NCI-H187 (cell line): ENCODE measurements around the gene SRP54.
A peak's percentile ranks its signal among the peaks of the same experiment; 100 is the strongest.
"Not testable (repeated sequence)": the region's sequence is repeated elsewhere in the genome, so short reads cannot be mapped to it uniquely, and the experiment has no call there.

Source experiments
- DNase-seq, 2 experiments: peaks; one replicate each; lab custom pipeline; 2025; lab: John Stamatoyannopoulos, UW

SRP54 gene

DNA sequence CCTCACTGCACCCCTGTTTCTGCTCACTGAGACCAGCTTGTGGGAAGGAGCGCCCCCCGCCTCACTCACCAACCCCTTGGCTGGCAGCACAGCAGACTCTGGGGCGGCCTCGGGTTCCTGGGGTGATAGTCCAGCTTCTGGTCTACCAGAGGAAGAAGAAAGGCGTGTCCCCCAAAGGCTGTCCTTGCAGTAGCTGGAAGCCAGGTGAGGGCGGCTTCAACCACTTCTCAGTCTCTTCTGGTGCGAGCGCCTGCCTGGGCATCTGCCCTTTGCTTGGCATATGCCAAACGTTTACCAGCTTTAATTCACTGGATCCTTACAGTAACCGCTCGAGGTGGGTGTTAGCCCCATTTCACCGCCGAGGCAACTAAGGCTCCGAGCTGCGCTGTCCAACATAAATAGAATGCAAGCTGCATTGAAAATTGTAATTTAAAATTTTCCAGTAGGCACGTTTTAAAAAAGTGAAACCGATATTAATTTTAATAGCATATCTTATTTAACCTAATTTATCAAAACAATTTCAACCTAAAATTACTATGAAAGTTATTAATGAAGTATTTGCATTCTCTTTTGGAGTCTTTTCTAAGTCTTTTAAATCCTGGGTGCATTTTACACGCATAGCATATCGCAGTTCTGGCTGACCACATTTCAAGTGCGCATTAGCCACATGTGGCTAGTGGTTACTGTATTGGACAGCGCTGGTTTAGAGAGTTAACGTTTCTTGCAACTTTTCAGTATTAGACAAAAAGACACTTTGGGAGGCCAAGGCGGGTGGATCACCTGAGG, 64.2 kb downstream of the SRP54 start:
- peak in 1 of 2 experiments; percentile 16 for DNase-seq

DNA sequence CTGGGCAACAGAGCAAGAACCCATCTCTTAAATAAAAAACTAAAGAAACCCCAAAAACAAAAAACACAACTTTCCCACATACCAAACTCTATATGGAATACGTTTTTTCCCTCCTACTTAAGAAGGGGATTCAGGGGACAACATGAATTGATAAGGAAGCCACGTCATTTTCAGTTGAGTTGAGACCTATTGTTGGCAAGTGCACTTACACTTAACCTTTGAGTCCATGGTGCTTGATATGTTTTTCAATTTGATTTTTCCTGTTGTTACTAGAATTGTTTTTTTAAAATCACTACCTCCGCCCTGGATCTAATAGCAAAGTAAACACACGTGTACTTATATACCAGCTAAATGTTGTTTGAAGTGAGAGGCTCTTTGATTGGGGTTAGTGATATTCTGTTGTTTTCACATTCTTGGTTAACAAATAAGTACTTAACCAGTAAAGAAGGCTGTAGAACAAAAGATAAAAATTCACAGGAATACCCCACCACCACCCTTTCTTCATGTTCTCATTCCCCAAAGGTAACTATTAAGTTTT, 65.3 kb downstream of the SRP54 start:
- DNase-seq: no peak

DNA sequence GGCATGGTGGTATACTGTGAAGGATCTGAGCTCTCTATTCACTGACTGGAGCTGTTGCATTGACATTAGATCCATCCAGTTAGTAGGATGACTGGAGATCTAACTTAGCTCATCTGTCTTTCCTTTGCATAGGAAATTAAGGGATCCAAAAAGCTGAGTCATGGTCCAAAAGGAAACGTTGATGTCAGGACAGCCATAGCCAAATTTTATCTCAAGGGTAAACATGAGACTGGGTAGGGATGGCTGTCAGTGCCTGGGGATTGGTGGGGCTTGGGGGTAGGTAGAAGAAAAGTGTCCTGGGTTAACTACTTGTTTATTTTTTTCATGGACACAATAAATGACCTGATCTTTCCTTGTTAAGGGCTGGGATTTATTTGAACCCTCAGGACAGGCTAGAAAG, 67.9 kb downstream of the SRP54 start:
- no peak for DNase-seq

DNA sequence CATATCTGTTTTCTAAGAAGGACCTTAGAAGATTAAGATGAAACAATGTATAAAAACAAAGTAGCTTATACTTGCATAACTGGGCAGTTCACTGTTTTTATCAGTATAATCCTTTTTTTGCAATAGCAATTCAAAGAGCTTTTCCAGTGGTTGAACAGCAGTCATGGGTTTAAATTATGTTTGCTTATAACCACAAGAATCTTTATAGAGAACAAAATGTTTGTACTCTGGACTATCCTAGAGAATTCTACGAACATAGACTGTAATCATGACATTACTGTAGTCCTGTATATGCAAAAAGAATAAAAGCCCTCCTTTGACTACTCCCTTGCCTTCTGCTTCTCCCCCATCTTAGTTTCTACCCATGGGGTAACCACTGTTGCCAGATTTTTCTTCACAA, 69.0 kb downstream of the SRP54 start:
- DNase-seq: no peak

DNA sequence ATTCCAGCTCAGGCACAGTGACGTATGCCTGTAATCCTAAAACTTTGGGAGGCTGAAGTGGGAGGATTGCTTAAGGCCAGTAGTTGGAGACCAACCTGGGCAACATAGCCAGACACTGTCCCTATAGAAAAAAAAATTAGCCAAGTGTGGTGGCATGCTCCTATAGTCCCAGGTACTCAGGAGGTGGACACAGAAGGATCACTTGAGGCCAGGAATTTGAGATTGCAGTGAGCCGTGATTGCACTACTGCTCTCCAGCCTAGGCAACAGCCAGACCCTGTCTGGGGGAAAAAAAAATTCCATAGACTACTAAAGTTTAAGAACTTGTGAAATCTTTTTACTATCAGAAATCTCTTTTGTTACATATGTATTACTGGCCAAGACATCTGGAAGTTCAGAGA, 69.8 kb downstream of the SRP54 start:
- no peak for DNase-seq

DNA sequence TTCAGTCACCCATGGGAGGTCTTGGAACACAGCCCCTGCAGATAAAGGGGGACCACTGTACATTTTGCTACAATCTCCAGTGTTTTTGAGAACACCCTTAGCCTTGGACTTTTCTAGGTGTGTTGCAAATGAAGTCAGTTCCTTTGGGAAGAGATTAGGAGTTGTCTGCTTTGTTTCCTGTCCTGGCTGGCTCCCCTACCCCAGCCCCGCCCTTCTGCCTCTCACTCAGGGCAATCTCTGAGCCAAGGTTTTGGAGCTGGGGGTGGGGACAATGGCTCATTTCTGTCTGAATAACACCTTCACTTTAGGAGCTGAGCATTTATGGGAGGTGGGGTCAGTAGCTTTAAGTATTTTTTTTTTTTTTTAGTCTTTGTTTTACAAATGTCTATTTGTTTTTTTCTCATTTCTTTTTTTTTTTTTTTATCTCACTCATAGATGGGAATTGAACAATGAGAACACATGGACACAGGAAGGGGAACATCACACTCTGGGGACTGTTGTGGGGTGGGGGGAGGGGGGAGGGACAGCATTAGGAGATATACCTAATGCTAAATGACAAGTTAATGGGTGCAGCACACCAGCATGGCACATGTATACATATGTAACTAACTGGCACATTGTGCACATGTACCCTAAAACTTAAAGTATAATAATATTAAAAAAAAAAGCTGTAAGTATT, 78.5 kb downstream of the SRP54 start:
- not testable (repeated sequence) for DNase-seq

DNA sequence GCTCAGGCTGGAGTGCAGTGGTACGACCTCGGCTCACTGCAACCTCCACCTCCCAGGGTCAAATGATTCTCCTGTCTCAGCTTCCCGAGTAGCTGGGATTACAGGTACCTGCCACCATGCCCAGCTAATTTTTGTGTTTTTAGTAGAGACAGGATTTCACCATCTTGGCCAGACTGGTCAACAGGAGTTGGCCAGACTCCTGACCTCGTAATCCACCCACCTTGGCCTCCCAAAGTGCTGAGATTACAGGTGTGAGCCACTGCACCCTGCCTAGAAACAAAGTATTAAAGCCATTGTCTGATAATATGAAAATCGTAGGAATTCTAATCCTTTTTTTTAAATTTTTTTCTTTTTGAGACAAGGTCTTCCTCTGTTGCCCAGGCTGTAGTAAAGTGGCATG, 82.9 kb downstream of the SRP54 start:
- not testable (repeated sequence) for DNase-seq

DNA sequence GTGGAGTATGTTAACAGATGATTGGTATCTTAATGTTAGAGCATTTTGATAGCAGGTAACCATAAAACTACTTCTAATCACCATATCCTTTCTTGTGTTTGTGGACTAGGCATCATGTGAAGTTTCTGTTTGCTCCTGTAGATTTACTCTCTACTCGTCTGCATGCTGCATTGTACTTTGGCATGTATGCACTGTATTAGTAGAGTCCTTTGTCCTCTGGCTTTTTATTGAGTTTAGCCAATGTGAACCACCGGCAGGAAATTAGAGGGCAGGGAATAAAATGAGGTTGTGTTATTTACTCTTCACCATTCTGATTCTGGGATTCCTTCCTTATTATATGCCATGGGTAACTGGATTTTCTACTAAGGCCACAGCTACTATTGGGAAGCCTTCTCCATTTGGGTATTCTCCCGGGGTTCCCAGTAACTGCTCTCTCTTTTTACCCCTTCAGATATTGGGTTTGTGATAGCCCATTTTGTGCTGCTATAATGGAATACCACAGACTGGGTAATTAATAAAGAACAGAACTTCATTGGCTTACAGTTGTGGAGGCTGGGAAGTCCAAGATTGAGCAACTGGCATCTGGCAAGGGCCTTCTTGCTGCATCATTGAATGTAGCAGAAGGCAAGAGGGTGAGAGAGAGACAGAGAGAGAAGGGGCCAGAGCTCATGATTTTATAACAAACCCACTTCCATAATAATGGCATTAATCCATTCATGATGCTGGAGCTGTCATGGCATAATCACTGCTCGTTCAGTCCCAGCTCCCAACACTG, 85.6 kb downstream of the SRP54 start:
- DNase-seq: no peak

DNA sequence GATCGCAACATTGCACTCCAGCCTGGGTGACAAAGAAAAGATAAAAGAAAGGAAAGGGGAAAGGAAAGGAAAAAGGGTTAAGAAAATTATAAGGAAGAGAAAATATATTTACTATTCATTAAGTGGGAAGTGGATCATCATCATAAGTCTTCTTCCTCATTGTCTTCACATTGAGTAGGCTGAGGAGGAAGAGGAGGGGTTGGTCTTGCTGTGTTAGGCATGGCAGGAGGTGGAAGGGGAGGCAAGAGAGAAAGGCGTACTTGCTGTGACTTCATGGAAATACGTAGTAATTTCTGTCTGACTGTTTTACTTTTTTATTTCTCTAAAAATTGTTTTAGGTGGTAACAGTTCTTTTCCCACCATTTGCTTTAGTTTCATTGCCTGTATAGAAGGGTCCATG, 89.4 kb downstream of the SRP54 start:
- DNase-seq: no peak

DNA sequence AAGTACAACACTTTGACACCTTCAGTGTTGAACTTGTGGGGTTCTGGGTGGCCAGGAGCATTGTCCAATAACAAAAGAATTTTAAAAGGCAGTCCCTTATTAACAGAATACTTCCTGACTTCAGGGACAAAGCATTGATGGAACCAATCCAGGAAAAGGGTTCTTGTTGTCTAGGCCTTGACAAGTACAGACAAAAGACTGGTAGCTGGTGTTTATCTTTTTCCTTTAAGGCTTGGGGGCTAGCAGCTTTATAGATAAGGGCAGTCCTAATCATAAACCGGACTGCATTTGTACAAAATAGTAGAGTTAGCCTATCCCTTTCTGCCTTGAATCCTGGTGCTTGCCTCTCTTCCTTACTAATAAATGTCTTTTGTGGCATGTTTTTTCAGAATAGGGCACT, 90.7 kb downstream of the SRP54 start:
- DNase-seq: no peak

DNA sequence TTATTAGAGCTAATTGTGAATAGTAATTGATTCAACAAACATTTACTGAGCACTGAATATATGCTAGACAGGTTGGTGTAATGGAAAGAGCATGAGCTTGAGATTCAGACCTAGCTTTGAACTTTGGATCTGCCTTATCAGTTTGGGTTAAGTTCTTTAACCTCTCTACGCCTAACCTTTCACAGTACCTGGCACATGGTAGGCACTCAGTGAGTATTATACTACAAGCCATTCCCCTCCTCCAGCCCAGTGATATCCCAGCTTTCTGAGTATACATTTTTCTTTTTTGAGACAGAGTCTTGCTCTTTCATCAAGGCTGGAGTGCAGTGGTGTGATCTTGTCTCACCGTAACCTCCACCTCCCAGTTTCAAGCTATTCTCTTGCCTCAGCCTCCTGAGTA, 95.3 kb downstream of the SRP54 start:
- no peak for DNase-seq
